ENCODE data around the gene CHMP5. TPM values are rescaled to one million over a fixed set of nuclear protein-coding genes. Genes with fewer than 3 reads are reported as not detected.

CHMP5 gene
- total and polyA plus RNA-seq, 4 donors = 87.3 to 130 (median 111) TPM

DNA sequence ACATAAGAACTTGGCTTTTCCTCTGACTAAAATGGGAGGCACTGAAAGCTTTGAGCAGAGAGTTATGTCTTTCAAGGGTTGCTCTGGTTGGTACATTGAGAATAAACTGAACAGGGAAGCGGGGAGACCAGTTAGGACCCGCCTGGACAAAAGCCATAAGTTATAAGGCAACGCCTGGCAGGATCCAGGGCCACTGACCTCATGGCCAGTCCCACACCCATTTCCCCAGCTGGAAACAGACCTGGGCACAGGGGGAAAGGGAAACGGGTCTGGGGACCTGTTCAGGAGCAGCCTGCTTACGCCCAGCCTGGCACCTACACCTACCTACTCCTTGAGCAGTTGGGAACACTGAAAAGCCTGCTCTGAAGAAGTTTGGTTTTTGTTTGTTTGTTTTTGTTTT lies 23.6 kb upstream of the CHMP5 start:
- H3K27ac ChIP-seq (ENCODE audit: low read depth, low read length) = no peak overlapping the region
- no peaks in the 10 kb centered on the region for H3K9me3 ChIP-seq (ENCODE audit: control insufficient read depth, insufficient read depth, low read length)
- no peaks in the 10 kb centered on the region for H3K4me1 ChIP-seq (ENCODE audit: control insufficient read depth, insufficient read depth, low read length)
- WGBS (ENCODE audit: insufficient coverage) = 78% methylated on average over 3 of the region's 5 CpGs
- H3K4me3 ChIP-seq (ENCODE audit: low read depth, low read length) = no peak overlapping the region
- no peaks in the 10 kb centered on the region for H3K36me3 ChIP-seq (ENCODE audit: control insufficient read depth, insufficient read depth, low read length)
- H3K27me3 ChIP-seq (ENCODE audit: control insufficient read depth, insufficient read depth, low read length) = no peaks in the 10 kb centered on the region
- DNase-seq (ENCODE audit: low read depth in 4 of 6, low spot score in 6 of 6) = no peak

DNA sequence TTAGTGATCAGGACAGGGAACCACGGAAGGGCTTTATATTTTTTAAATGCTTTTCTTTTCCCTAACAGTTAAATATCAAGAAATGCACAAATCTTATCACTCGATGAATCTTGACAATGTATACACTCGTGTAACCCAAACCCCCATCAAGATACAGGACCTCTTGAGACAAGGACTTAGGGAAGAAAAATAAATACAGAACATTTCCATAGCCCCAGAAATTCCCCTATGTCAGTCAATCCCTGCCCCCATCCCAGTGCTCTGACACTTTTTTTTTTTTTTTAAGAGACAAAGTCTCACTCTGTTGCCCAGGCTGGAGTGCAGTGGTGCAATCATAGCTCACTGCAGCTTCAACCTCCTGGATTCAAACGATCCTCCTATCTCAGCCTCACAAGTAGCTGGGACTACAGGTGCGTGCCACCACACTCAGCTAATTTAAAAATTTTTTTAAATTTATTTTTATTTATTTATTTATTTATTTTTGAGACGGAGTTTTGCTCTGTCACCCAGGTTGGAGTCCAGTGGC lies 22.2 kb upstream of the CHMP5 start:
- 93% methylated on average over 3 of the region's 6 CpGs for WGBS (ENCODE audit: insufficient coverage)
- Histone ChIP-seq H3K36me3 (ENCODE audit: control insufficient read depth, insufficient read depth, low read length) (no peaks in the 10 kb centered on the region), H3K4me3 (ENCODE audit: low read depth, low read length) (no peak overlapping the region), H3K9me3 (ENCODE audit: control insufficient read depth, insufficient read depth, low read length) (no peaks in the 10 kb centered on the region), H3K4me1 (ENCODE audit: control insufficient read depth, insufficient read depth, low read length) (no peaks in the 10 kb centered on the region), H3K27ac (ENCODE audit: low read depth, low read length) (no peak overlapping the region), H3K27me3 (ENCODE audit: control insufficient read depth, insufficient read depth, low read length) (no peaks in the 10 kb centered on the region)
- DNase-seq (ENCODE audit: low read depth in 4 of 6, low spot score in 6 of 6) = no peak

DNA sequence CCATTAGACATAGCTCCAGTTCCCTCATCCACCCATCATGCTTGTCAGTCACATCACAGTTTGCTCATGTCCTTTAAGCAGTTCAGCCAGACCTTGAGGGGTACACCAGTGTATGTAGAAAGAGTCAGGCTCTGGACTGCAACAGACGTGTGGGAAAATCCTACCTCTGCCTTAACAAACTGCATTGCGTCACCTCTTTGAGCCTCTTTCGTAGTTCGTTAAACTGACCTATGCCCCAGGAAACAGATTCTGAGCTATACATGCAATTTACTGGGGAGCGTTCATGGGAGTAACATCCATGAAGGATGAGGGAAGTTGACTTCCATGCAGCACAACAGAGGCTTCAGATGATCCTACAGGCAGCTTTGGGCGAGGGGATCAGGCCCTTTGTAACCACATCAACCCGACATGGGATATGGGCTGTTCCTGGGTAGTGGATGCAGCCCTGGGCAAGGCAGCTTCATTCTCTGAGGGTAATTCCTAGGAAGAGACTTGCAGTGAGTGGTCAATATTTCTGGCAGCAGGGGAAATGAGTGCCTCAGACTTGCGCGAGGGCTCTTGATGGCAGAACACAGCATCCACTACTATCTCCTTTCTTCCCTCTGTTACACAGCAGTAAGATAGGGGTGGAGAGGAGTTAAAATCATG lies 20.6 kb upstream of the CHMP5 start:
- Histone ChIP-seq H3K27me3 (ENCODE audit: control insufficient read depth, insufficient read depth, low read length) (no peaks in the 10 kb centered on the region), H3K27ac (ENCODE audit: low read depth, low read length) (no peak overlapping the region), H3K36me3 (ENCODE audit: control insufficient read depth, insufficient read depth, low read length) (peaks cover 7% of the 10 kb centered on the region), H3K9me3 (ENCODE audit: control insufficient read depth, insufficient read depth, low read length) (no peaks in the 10 kb centered on the region), H3K4me3 (ENCODE audit: low read depth, low read length) (no peak overlapping the region), H3K4me1 (ENCODE audit: control insufficient read depth, insufficient read depth, low read length) (no peaks in the 10 kb centered on the region)
- no peak for DNase-seq (ENCODE audit: low read depth in 4 of 6, low spot score in 6 of 6)
- 80% methylated on average over 3 of the region's 9 CpGs for WGBS (ENCODE audit: insufficient coverage)

DNA sequence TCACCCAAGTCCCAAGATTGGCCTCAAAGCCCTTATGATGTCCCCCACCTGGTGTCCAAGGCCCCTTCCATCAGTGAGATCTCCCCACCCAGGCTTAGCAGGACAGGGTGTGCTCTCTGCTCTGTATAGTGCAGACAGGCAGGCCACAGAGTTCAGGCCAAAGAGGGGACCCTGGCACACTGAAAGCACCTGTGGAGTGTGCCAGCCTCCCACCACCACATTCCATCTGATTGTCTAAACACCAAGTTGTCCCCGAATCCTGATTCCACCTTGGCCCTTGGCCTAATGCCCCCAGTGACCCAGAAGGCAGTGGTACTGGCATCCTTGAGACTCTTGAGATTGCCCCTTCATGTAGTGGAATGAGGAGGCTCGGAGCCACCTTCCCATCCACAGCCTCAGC lies 19.5 kb upstream of the CHMP5 start:
- H3K9me3 ChIP-seq (ENCODE audit: control insufficient read depth, insufficient read depth, low read length) = no peaks in the 10 kb centered on the region
- peaks cover 9% of the 10 kb centered on the region for H3K36me3 ChIP-seq (ENCODE audit: control insufficient read depth, insufficient read depth, low read length)
- DNase-seq (ENCODE audit: low read depth in 4 of 6, low spot score in 6 of 6) = no peak
- no peak overlapping the region for H3K4me3 ChIP-seq (ENCODE audit: low read depth, low read length)
- no peaks in the 10 kb centered on the region for H3K4me1 ChIP-seq (ENCODE audit: control insufficient read depth, insufficient read depth, low read length)
- no peak overlapping the region for H3K27ac ChIP-seq (ENCODE audit: low read depth, low read length)
- 92% methylated on average over 2 of the region's 2 CpGs for WGBS (ENCODE audit: insufficient coverage)
- H3K27me3 ChIP-seq (ENCODE audit: control insufficient read depth, insufficient read depth, low read length) = no peaks in the 10 kb centered on the region

DNA sequence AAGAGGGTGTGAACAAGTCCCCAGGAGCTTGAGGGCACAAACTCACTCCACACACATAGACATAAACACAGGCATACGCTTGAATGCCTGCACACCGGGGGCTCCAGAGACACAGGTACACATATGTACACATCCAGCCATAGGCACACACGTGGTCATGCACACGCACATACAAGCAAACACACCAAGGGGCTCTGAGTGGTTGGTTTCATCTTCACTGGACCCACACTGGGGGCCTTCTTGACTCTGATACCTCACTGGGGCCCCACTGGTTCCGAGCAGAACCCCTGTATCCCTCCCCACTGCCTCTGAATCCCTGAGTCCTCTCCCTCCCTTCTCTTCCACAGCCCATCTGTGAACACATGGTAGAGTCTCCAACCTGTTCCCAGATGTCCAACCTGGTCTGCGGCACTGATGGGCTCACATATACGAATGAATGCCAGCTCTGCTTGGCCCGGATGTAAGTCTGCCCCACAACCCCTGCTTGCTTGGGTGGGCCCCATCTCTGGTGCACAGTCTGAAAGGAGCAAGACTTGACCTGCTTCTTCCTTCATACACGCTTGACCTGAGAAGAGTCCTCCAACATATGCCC lies 18.5 kb upstream of the CHMP5 start:
- no peaks in the 10 kb centered on the region for H3K27me3 ChIP-seq (ENCODE audit: control insufficient read depth, insufficient read depth, low read length)
- no peaks in the 10 kb centered on the region for H3K9me3 ChIP-seq (ENCODE audit: control insufficient read depth, insufficient read depth, low read length)
- DNase-seq (ENCODE audit: low read depth in 4 of 6, low spot score in 6 of 6) = no peak
- H3K36me3 ChIP-seq (ENCODE audit: control insufficient read depth, insufficient read depth, low read length) = peaks cover 12% of the 10 kb centered on the region
- no peak overlapping the region for H3K27ac ChIP-seq (ENCODE audit: low read depth, low read length)
- no peaks in the 10 kb centered on the region for H3K4me1 ChIP-seq (ENCODE audit: control insufficient read depth, insufficient read depth, low read length)
- no peak overlapping the region for H3K4me3 ChIP-seq (ENCODE audit: low read depth, low read length)
- WGBS (ENCODE audit: insufficient coverage) = 95% methylated on average over 8 of the region's 9 CpGs

DNA sequence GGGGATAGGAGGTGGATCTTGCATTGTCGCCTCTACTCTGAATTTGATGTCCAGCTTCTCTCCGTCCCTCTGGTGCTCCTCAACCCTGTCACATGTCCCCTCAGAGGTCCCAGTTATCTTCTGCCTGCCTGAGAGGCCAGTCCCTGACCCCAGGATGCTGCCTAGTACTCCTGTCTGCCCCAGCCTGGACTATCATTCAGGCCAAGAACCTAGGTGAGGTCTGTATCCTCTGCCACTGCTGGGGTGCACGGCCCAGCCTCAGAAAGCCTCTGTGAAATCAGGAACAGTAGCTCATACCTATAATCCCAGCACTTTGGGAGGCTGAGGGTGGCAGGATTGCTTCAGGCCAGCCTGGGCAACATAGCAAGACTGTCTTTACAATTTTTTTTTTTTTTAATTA lies 16.2 kb upstream of the CHMP5 start:
- DNase-seq (ENCODE audit: low read depth in 4 of 6, low spot score in 6 of 6) = no peak
- Histone ChIP-seq H3K9me3 (ENCODE audit: control insufficient read depth, insufficient read depth, low read length) (no peaks in the 10 kb centered on the region), H3K27ac (ENCODE audit: low read depth, low read length) (no peak overlapping the region), H3K27me3 (ENCODE audit: control insufficient read depth, insufficient read depth, low read length) (no peaks in the 10 kb centered on the region), H3K4me1 (ENCODE audit: control insufficient read depth, insufficient read depth, low read length) (no peaks in the 10 kb centered on the region), H3K36me3 (ENCODE audit: control insufficient read depth, insufficient read depth, low read length) (peaks cover 28% of the 10 kb centered on the region), H3K4me3 (ENCODE audit: low read depth, low read length) (no peak overlapping the region)
- 83% methylated on average over 2 of the region's 3 CpGs for WGBS (ENCODE audit: insufficient coverage)

DNA sequence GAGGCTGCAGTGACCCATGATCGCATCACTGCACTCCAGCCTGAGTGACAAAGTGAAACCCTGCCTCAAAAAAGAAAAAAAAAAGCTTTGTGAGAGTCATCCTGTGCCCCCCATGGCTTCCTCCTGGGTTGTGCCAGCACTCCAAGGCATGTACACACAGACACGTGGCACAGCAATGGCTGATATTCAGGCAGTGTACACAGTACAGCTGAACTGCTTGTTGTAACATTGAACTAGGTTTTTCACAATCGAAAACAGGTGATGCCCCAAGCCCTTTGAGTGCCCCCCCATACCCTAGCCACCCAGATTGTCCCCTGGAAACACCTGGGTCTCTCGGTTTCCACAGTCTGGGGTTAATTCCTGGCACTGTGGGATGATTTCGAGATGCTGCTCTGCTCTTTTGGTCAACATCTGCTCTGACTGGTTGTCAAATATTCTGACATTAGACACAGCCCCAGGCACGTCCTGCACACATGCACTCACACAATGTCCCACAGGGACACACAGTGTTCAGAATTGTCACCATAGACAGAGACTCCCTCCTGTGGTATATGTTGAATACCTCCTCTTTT lies 15.7 kb upstream of the CHMP5 start:
- no peaks in the 10 kb centered on the region for H3K9me3 ChIP-seq (ENCODE audit: control insufficient read depth, insufficient read depth, low read length)
- no peaks in the 10 kb centered on the region for H3K27me3 ChIP-seq (ENCODE audit: control insufficient read depth, insufficient read depth, low read length)
- H3K36me3 ChIP-seq (ENCODE audit: control insufficient read depth, insufficient read depth, low read length) = peaks cover 33% of the 10 kb centered on the region
- no peaks in the 10 kb centered on the region for H3K4me1 ChIP-seq (ENCODE audit: control insufficient read depth, insufficient read depth, low read length)
- WGBS (ENCODE audit: insufficient coverage) = 87% methylated on average over 5 of the region's 6 CpGs
- H3K4me3 ChIP-seq (ENCODE audit: low read depth, low read length) = no peak overlapping the region
- no peak overlapping the region for H3K27ac ChIP-seq (ENCODE audit: low read depth, low read length)
- no peak for DNase-seq (ENCODE audit: low read depth in 4 of 6, low spot score in 6 of 6)

DNA sequence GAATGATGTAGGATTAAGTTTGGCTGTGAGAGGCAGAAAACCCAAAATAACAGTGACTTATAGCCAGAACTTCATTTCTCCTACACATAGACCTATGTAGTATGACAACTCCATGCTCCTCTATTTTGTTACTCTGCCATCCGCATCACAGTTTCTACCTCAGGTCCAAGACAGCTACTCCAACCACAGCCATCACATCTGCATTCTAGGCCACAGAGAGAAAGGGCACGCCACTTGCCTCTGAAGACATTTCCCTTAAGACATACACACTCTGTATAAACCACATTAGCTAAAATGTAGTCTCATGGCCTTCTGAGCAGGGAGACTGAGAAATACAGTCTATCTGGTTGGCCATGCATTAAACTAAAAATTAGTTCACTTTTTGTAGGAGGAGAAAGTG lies 14.9 kb upstream of the CHMP5 start:
- WGBS (ENCODE audit: insufficient coverage) = 100% methylated on average over 2 of the region's 2 CpGs
- Histone ChIP-seq H3K9me3 (ENCODE audit: control insufficient read depth, insufficient read depth, low read length) (no peaks in the 10 kb centered on the region), H3K36me3 (ENCODE audit: control insufficient read depth, insufficient read depth, low read length) (peaks cover 41% of the 10 kb centered on the region), H3K27ac (ENCODE audit: low read depth, low read length) (no peak overlapping the region), H3K4me3 (ENCODE audit: low read depth, low read length) (no peak overlapping the region), H3K4me1 (ENCODE audit: control insufficient read depth, insufficient read depth, low read length) (no peaks in the 10 kb centered on the region), H3K27me3 (ENCODE audit: control insufficient read depth, insufficient read depth, low read length) (no peaks in the 10 kb centered on the region)
- DNase-seq (ENCODE audit: low read depth in 4 of 6, low spot score in 6 of 6) = no peak

DNA sequence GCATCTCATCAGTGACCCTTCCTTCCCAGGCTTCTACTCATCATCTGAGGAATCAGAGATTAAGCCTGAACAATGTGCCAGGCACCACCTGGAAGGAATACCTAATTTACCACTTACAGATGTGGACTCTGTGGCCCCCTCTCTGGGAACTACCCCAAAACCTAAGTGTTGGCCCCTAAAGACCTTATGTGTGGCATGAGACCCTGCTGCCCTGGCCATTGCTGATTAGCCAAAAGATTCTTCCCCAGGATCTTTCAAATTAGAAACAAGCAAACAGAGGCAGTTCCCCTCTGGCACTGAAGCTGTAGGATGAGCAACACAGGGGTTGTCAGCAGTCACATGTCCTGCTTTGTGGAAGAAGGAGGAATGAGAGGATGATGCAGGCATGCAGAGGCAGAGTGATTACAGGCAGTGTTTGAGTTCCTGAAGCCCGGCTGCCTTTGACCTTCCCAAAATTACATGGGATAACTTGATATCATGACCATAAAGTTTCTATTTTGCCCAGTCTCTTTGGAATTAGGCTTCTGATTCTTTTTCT lies 14.3 kb upstream of the CHMP5 start:
- H3K27ac ChIP-seq (ENCODE audit: low read depth, low read length) = no peak overlapping the region
- DNase-seq (ENCODE audit: low read depth in 4 of 6, low spot score in 6 of 6) = no peak
- no peaks in the 10 kb centered on the region for H3K27me3 ChIP-seq (ENCODE audit: control insufficient read depth, insufficient read depth, low read length)
- no peak overlapping the region for H3K4me3 ChIP-seq (ENCODE audit: low read depth, low read length)
- no peaks in the 10 kb centered on the region for H3K9me3 ChIP-seq (ENCODE audit: control insufficient read depth, insufficient read depth, low read length)
- no peaks in the 10 kb centered on the region for H3K4me1 ChIP-seq (ENCODE audit: control insufficient read depth, insufficient read depth, low read length)
- peaks cover 47% of the 10 kb centered on the region for H3K36me3 ChIP-seq (ENCODE audit: control insufficient read depth, insufficient read depth, low read length)
- WGBS (ENCODE audit: insufficient coverage) = no CpG with 5 or more reads among the region's 1 CpG

DNA sequence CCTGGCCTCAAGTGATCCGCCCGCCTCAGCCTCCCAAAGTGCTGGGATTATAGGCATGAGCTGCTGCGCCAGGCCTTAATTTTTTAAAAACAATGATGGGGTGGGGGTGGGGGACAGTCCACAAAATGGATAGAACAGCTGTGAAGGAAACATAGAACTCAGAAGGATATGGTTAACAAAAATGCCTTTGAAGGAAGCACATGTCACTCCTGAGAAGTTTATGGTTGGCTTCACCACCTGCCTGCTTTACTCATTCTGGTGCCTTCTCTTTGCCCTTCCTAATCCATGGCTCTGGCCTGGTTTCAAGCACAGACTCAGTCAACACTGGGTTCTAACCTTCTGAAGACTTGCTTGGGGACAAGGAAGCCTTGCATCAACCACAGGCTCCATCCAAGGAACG lies 10.6 kb upstream of the CHMP5 start:
- H3K27me3 ChIP-seq (ENCODE audit: control insufficient read depth, insufficient read depth, low read length) = no peaks in the 10 kb centered on the region
- no peaks in the 10 kb centered on the region for H3K4me1 ChIP-seq (ENCODE audit: control insufficient read depth, insufficient read depth, low read length)
- no peak overlapping the region for H3K27ac ChIP-seq (ENCODE audit: low read depth, low read length)
- no peaks in the 10 kb centered on the region for H3K9me3 ChIP-seq (ENCODE audit: control insufficient read depth, insufficient read depth, low read length)
- DNase-seq (ENCODE audit: low read depth in 4 of 6, low spot score in 6 of 6) = no peak
- 100% methylated on average over 4 of the region's 4 CpGs for WGBS (ENCODE audit: insufficient coverage)
- H3K4me3 ChIP-seq (ENCODE audit: low read depth, low read length) = no peak overlapping the region
- H3K36me3 ChIP-seq (ENCODE audit: control insufficient read depth, insufficient read depth, low read length) = peaks cover 59% of the 10 kb centered on the region

Data from spinal cord (tissue), 10 donors.